Measurements from ENCODE around the gene TMEM107. TPM values are rescaled to one million over a fixed set of nuclear protein-coding genes. Genes with fewer than 3 reads are reported as not detected.

The TMEM107 gene
- total and polyA plus RNA-seq, 10 of the 15 experiments (the other 5 are each of a cell fraction or from before 2014, with no cell fraction given), result 7.9 to 38.7 (median 22.9) TPM

DNA sequence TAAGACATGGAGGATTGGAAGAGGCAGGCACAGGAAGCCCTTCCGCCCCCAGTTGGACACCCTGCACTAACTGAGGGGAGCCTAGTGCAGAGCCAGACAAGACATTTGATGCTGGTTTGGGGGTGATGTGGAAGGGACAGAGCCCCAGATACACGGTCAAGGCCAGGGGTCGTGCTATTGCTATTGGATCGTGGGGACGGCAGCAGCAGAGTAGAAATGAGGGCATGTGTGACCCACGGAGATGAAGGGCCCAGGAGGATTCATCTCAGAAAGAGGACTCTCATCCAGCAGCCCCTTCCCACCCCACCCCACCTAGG, 11.4 kb downstream of the TMEM107 start:
- FAIRE-seq (no peak), ATAC-seq (no peak), DNase-seq (ENCODE audit: low read depth, low spot score) (no peak)
- Histone ChIP-seq H2AFZ (ENCODE audit: control insufficient read depth, low read depth, low read length) (peak overlapping the region; percentile 62; the same call in 1 of the 2 replicates), H3K27me3 (replicated peaks in 1 of 2; ENCODE audit: control insufficient read depth in 2 of 2, insufficient read depth in 2 of 2, low read length in 1 of 2) (no peaks in the 10 kb centered on the region), H3K36me3 (ENCODE audit: control insufficient read depth in 2 of 2, insufficient read depth in 2 of 2, low read length in 1 of 2) (peaks cover 0 to 2% of the 10 kb centered on the region in 2 experiments; a peak in 1 of 4 replicates), H3K4me3 (no peak overlapping the region), H4K20me1 (ENCODE audit: control insufficient read depth, insufficient read depth) (no peaks in the 10 kb centered on the region), H3K27ac (ENCODE audit: control insufficient read depth, insufficient read depth) (no peak overlapping the region), H3K4me1 (ENCODE audit: control insufficient read depth, insufficient read depth, low read length) (peaks cover 29% of the 10 kb centered on the region), H3K9me3 (replicated peaks; ENCODE audit: control insufficient read depth, insufficient read depth, low read length) (no peaks in the 10 kb centered on the region), H3K79me2 (ENCODE audit: control insufficient read depth, insufficient read depth, low read length) (peaks cover 24% of the 10 kb centered on the region), H3K9ac (ENCODE audit: control insufficient read depth, insufficient read depth, low read length) (no peak overlapping the region; the same call in 1 of the 2 replicates), H3K4me2 (ENCODE audit: control insufficient read depth, insufficient read depth) (no peak overlapping the region)
- BruUV-seq (replicated peaks), result no TSS peak
- ChIA-PET RAD21 (ENCODE audit: unreplicated experiment) (interaction anchor here (1.1 to 1.7 kb wide), 2 partner anchors 9 to 130 kb away, joined by 3 to 9 read pairs; partner anchors contain the start of gene SLC25A35), SMC1A (ENCODE audit: uncharacterized antibody, unreplicated experiment) (interaction anchor here (0.6 to 1.2 kb wide), 2 partner anchors 9 to 93 kb away, joined by 3 to 7 read pairs; no protein-coding TSS in a partner anchor), POLR2A (interaction anchor here (1.0 to 1.3 kb wide), 3 partner anchors 8 to 57 kb away, joined by 3 to 11 read pairs (median 4); no protein-coding TSS in a partner anchor), CTCF (no interaction called here)
- intact Hi-C loops (cut with micrococcal nuclease; ENCODE audit: unreplicated experiment), result loop anchor here (5.0 kb wide), 1 partner anchor 102 kb away; no protein-coding TSS in a partner anchor
- in situ Hi-C loops (cut with MboI), result no loop called here
- 92% methylated on average over 6 of the region's 6 CpGs for whole genome bisulfite sequencing (ENCODE audit: insufficient coverage, insufficient replicate concordance, low lambda C conversion rate, missing lambda C conversion rate)
- TF ChIP-seq ZBTB40 (IDR thresholded peaks at IDR 0.05; ENCODE audit: borderline replicate concordance), result no peak
- no peak for TF ChIP-seq ZSCAN29 (IDR thresholded peaks at IDR 0.05)
- TF ChIP-seq CUX1 (IDR thresholded peaks at IDR 0.05; ENCODE audit: insufficient replicate concordance, low read depth, low read length), result no peak
- TF ChIP-seq HCFC1 (IDR thresholded peaks at IDR 0.05; ENCODE audit: low read length), result no peak
- TF ChIP-seq FOXM1 (IDR thresholded peaks at IDR 0.05; ENCODE audit: low read depth, low read length), result no peak
- no peak for TF ChIP-seq STAT1 (conservative IDR thresholded peaks at IDR 0.05)
- no peak for TF ChIP-seq TCF3 (IDR thresholded peaks at IDR 0.05; ENCODE audit: borderline replicate concordance, insufficient read depth, low read depth, low read length)
- TF ChIP-seq, protein P1, sequence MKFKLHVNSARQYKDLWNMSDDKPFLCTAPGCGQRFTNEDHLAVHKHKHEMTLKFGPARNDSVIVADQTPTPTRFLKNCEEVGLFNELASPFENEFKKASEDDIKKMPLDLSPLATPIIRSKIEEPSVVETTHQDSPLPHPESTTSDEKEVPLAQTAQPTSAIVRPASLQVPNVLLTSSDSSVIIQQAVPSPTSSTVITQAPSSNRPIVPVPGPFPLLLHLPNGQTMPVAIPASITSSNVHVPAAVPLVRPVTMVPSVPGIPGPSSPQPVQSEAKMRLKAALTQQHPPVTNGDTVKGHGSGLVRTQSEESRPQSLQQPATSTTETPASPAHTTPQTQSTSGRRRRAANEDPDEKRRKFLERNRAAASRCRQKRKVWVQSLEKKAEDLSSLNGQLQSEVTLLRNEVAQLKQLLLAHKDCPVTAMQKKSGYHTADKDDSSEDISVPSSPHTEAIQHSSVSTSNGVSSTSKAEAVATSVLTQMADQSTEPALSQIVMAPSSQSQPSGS (IDR thresholded peaks at IDR 0.05; ENCODE audit: low read length), result no peak
- no peak for TF ChIP-seq SIN3A (IDR thresholded peaks at IDR 0.05; ENCODE audit: low read depth, low read length)
- TF ChIP-seq ZZZ3 (IDR thresholded peaks at IDR 0.05; ENCODE audit: control insufficient read depth, insufficient read length, low read depth), result no peak
- no peak for TF ChIP-seq STAT3 (IDR thresholded peaks at IDR 0.05; ENCODE audit: low read depth, low read length)
- no peak for TF ChIP-seq BHLHE40 (IDR thresholded peaks at IDR 0.05; ENCODE audit: borderline replicate concordance in 1 of 2, low read depth in 2 of 2, low read length in 1 of 2)
